GM18907 (cell line): ENCODE results near the gene RTN3.
"Not testable (repeated sequence)": the region's sequence is repeated elsewhere in the genome, so short reads cannot be mapped to it uniquely, and the experiment has no call there.

ENCODE experiments used
- ATAC-seq: cut with Tn5 transposase; IDR thresholded peaks from one replicate; pipeline ENCODE4 v1.9.1; 2021; ENCODE audit warnings: mild to moderate bottlenecking, moderate library complexity; ENCODE audit not compliant: unreplicated experiment

RTN3 gene

GRCh38 chr11:63681321-63682065 is at the start of gene RTN3:
RTN3 (plus strand) TSS chr11:63681500; CDS start chr11:63681637, 137 bp downstream.
- ATAC-seq: peak; percentile 86

GRCh38 chr11:63635762-63636465 is 45.4 kb upstream of the RTN3 start:
- no peak for ATAC-seq

- ATAC-seq: not testable (repeated sequence)
Observed at GRCh38 chr11:63638436-63638835, 42.9 kb upstream of the RTN3 start.

- ATAC-seq: no peak
Observed at GRCh38 chr11:63639199-63639832, 42.0 kb upstream of the RTN3 start.

GRCh38 chr11:63641727-63642126 is 39.6 kb upstream of the RTN3 start:
- no peak for ATAC-seq

GRCh38 chr11:63643205-63643604 is 38.1 kb upstream of the RTN3 start:
- ATAC-seq: no peak

GRCh38 chr11:63652671-63653070 is 28.6 kb upstream of the RTN3 start:
- no peak for ATAC-seq

GRCh38 chr11:63660972-63661371 is 20.3 kb upstream of the RTN3 start:
- ATAC-seq: no peak

GRCh38 chr11:63663809-63664208 is 17.5 kb upstream of the RTN3 start:
- ATAC-seq: no peak

GRCh38 chr11:63666874-63667273 is 14.4 kb upstream of the RTN3 start:
- ATAC-seq: no peak

GRCh38 chr11:63667995-63668795 is 13.1 kb upstream of the RTN3 start:
- no peak for ATAC-seq

- ATAC-seq: no peak
Observed at GRCh38 chr11:63670096-63670432, 11.2 kb upstream of the RTN3 start.

- ATAC-seq: peak; percentile 47
Observed at GRCh38 chr11:63670433-63671321, 10.6 kb upstream of the RTN3 start.

- peak; percentile 86 for ATAC-seq
Observed at GRCh38 chr11:63671322-63672155, 9.8 kb upstream of the RTN3 start, which contains the start of gene ATL3. ATL3 (minus strand) TSS chr11:63671376; CDS start chr11:63671335, 41 bp downstream.

- ATAC-seq: no peak
Observed at GRCh38 chr11:63672156-63672463, 9.2 kb upstream of the RTN3 start.

GRCh38 chr11:63672936-63673539 is 8.3 kb upstream of the RTN3 start:
- ATAC-seq: no peak

GRCh38 chr11:63673579-63673978 is 7.7 kb upstream of the RTN3 start:
- no peak for ATAC-seq

GRCh38 chr11:63680834-63681320 is 423 bp upstream of the RTN3 start:
- no peak for ATAC-seq
